ENCODE data around the gene COBL.

Gene COBL

GRCh38 chr7:51104278-51104677, 212.3 kb downstream of the COBL start:
- no peak for DNase-seq

- DNase-seq, result no peak
Observed at GRCh38 chr7:51103718-51104117, 212.9 kb downstream of the COBL start.

GRCh38 chr7:51102828-51103227, 213.8 kb downstream of the COBL start:
- no peak for DNase-seq

- no peak for DNase-seq
Observed at GRCh38 chr7:51101111-51101757, 215.4 kb downstream of the COBL start.

GRCh38 chr7:51090411-51090810, 226.2 kb downstream of the COBL start:
- DNase-seq, result no peak

- no peak for DNase-seq
Observed at GRCh38 chr7:51085034-51085692, 231.4 kb downstream of the COBL start.

- no peak for DNase-seq
Observed at GRCh38 chr7:51084121-51084520, 232.5 kb downstream of the COBL start.

GRCh38 chr7:51082940-51083533, 233.6 kb downstream of the COBL start:
- no peak for DNase-seq

GRCh38 chr7:51082096-51082840, 234.3 kb downstream of the COBL start:
- DNase-seq, result no peak

GRCh38 chr7:51081270-51081890, 235.2 kb downstream of the COBL start:
- DNase-seq, result no peak

GRCh38 chr7:51080622-51081269, 235.9 kb downstream of the COBL start:
- no peak for DNase-seq

GRCh38 chr7:51080216-51080615, 236.4 kb downstream of the COBL start:
- no peak for DNase-seq

GRCh38 chr7:51079494-51079893, 237.1 kb downstream of the COBL start:
- no peak for DNase-seq

GRCh38 chr7:51078653-51079052, 238.0 kb downstream of the COBL start:
- no peak for DNase-seq

- no peak for DNase-seq
Observed at GRCh38 chr7:51077987-51078370, 238.6 kb downstream of the COBL start.

GRCh38 chr7:51077316-51077986, 239.2 kb downstream of the COBL start:
- no peak for DNase-seq

- DNase-seq, result no peak
Observed at GRCh38 chr7:51075681-51076580, 240.7 kb downstream of the COBL start.

GRCh38 chr7:51073171-51073570, 243.4 kb downstream of the COBL start:
- no peak for DNase-seq

- DNase-seq, result no peak
Observed at GRCh38 chr7:51072281-51072680, 244.3 kb downstream of the COBL start.

GRCh38 chr7:51071427-51071826, 245.2 kb downstream of the COBL start:
- DNase-seq, result no peak

GRCh38 chr7:51070151-51070550, 246.5 kb downstream of the COBL start:
- DNase-seq, result no peak

All from femur (tissue), 1 donor.